NCI-H510A treated with DMSO at 0.1 percent for 48 hours (cell line): ENCODE measurements around the gene CCT6B.
"Not testable (repeated sequence)": the region's sequence is repeated elsewhere in the genome, so short reads cannot be mapped to it uniquely, and the experiment has no call there.

Source experiments
- DNase-seq: peaks from one replicate; lab custom pipeline; 2025; lab: John Stamatoyannopoulos, UW

CCT6B gene

DNA sequence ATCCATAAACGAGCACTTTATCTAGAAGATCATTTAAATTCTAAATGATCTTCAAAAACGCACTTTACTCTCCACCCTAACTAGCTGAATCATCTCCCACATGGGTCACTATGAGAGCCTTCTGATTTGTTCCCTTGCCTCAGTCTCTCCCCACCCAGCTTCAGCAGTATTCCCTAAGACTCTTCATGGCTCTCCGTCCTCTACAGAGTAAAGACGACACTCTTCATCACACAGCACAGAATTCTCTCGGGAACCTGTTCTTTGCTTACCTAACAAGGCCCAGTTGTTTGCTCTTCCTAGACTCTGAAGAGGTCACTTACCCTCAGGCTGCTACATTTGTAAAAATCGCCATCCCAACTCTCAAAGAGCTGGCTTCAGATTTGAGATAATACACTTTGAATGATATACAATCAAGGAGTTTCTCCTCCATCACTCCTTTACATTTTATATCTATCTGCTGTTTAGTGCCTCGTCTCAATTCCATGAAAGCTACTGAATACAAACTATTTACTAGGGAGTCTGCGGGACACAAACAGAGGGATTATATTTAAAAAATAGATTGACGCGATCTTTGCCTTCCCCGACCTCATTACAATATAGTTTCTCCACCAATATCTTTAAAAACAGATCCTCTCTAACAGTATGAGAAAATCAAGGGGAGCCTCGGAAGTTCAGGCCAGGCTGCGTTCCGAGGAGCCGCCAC lies 18.5 kb upstream of the CCT6B start:
- DNase-seq: peak; percentile 22

DNA sequence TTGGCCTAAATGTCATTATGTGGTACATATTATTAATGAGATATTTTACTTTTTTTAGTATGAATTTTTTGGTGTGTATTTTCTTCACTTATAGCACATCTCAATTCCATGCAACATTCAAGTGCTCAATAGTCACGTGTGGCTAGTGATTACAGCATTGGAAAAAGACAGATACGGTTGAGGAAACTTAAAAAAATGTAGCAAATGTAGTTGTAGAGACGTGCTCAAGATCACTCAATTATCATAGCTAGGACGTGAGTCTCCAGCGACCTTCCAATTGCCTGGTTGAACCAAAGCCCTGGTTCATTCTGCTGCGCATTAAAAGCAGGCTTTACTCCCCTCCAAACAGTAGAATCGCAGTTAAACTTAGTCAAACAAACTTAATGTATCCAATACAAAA lies 17.9 kb upstream of the CCT6B start:
- no peak for DNase-seq

DNA sequence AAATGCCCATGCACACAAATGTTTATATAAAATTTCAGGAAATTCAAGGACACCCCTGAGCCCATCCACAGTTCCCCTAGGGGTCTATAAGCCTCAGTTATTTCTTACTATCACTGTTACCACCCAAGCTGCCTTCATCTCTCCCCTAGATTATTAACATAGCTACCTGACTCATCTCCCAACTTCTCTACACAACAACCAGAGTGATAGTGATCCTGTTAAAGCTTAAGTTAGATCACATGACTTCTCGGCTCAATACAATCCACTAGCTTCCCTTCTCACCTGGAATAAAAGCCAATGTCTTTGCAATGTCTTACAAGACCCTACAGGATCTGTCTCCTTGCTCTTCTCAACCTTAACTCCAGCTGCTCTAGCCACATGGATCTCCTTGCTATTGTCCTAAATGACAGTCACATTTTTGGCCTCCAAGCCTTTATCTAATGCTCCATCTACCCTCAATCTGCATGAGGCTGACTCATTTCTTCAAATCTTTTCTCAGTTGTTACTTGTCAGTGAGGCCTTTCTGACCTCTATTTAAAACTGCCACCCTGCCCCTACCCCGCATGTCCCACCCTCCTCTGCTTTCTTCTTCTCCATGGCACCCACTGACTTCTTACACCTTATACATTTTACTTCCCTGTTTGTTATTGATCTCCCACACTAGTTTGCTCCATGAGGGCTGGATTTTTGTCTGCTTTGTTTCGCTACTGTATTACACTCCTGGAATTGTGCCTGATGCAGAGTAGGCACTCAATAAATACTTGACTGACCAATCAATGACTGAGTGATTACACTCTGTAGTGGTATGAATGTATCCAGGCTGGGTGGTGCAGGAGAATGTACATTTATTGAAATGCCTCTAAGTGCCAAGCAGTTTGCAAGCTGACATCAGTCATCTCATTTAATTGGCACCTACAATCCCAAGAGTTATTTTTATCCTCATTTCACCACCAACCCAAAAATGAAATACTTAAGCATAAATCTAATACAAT lies 13.8 kb upstream of the CCT6B start:
- DNase-seq: no peak

DNA sequence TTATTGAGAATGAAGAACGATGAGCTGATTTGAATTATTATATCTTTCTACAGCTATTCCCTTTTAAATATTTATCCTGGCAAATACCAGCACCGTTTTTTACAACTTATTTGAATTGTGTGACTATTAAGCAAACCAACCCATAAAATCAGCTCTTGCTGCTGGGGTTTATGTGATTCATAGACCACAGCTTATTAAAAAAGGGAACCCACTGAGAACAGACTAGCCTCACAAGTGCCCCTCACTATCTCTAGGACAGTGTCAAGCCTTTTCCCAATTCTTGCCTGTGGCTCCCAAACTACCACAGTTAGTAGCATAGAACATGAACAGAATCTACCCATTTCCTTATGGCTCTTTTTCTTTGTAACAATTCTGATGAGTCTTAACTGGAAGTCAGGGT lies 12.9 kb upstream of the CCT6B start:
- DNase-seq: no peak

DNA sequence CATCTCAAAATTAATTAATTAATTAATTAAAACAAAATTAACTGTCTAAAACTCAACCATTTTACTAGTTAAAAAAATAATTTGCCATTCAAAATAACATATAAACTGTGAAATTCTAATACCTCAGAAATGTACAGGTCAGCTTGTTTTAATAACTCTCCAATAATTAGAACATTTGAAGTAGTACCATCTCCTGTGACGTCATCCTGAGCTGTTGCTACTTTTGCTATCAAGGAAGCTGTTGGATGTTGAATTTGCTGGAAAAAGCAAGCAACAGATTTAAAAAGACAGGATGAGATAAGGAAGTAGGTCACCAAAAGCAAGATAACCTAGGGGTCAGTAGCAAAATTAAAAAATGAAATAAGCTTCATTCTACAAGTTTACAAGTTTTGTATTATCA lies 2.8 kb downstream of the CCT6B start:
- DNase-seq: no peak

DNA sequence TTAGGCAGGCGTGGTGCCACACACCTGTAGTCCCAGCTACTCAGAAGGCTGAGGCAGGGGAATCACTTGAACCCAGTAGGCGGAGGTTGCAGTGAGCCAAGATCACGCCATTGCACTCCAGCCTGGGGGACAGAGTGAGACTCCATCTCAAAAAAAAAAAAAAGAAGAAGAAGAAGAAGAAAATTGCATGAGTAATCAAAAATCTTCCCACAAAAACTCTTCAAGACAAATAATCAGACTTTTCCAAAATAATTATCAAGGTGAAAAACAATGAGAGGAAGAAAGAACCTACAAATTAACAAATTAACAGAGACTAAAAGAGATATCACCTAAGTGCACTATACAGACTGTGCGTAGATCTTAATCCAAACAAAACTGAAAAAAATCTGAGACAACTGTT lies 10.5 kb downstream of the CCT6B start:
- DNase-seq: not testable (repeated sequence)

DNA sequence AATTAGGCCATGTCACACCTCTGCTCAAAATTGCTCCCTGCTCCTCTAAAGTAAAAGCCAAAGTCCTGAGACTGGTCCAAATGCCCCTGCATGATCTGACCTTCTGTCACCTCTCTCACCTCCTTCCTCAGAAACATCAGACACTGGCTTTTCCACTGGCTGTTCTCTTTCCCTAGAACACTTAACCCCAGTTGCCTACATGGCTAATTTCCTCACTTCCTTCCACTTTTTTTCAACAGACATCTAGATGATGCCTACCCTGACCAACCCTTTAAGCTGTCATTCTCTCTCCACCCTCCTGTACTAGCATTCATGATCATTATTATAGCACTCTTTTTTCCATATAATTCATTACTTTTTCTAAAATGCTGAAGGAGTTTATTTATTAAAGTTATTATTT lies 31.0 kb downstream of the CCT6B start:
- DNase-seq: no peak

DNA sequence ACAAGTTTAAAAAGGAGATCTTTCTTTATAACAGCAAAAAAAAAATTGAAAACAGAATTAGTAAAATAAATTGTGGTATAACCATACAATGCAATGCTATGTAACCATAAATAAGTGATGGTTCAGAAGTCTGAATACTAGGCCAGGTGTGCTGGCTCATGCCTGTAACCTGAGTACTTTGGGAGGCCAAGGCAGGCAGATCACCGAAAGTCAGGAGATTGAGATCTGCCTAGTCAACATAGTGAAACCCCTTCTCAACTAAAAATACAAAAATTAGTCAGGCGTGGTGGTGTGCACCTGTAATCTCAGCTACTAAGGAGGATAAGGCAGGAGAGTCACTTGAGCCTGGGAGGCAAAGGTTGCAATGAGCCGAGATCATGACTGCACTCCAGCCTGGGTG lies 34.6 kb downstream of the CCT6B start:
- no peak for DNase-seq

DNA sequence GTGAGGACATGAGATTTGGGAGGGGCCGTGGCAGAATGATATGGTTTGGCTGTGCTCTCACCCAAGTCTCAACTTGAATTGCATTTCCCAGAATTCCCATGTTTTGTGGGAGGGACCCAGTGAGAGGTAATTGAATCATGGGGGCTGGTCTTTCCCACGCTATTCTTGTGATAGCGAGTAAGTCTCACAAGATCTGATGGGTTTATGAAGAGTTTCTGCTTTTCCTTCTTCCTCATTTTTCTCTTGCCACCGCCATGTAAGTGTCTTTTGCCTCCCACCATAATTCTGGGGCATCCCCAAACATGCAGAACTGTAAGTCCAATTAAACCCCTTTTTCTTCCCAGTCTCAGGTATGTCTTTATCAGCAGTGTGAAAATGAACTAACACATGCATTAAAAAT lies 40.6 kb downstream of the CCT6B start:
- DNase-seq: no peak

DNA sequence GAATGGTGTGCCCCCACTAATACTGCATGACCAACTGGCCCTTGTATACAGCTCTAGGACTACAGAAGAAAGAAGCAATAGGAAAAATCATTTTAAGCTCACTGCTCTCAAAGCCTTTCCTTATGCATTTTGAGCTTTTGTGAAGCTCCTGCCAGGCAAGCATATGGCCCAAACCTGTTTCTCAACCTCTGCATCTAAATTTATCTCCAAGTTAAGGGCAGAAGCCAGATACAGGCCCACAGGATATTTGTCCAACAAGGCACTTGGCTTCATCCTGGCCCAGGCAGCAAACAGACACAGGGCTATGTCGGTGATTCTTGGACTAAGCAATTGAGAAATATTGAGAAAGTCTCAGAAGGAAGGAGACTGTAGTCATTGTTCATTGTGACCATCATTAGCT lies 43.9 kb downstream of the CCT6B start:
- DNase-seq: no peak

DNA sequence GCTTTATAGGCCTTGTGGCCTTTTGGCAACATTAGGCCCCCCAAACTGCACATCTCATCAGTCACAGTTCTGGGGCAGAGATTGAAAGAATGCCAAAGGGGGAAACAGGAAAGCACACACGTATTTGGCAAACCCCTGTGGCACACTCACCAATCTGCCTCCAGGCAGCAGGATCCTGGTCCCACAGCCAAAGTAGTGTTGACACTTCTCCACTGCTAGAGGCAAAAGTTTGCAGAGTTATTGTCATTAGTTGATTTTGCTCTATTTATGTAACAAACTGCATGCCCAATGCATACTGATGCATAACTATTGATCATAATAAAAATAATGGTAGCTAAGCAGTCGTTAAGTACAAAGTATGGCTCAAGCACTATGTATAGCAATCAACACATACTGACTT lies 45.1 kb downstream of the CCT6B start:
- no peak for DNase-seq

DNA sequence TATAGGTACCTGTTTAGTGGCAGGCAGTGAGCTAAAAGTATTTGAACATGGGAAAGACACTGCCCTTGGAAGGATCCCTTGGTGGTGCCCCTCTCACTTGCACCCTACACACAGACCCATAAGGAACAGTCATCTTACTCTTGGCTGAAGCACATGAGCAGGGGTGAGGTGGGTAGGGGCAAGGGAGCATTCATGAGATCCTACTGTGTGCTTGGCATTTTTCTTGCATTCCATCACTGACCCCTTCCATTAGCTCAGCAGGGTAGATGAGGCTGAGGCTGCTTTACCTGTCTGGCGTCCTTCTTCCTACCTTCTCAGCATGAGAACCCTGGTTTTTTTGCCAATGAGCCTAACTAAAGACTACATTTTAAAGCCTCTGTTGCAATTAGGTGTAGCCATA lies 48.3 kb downstream of the CCT6B start:
- DNase-seq: no peak

DNA sequence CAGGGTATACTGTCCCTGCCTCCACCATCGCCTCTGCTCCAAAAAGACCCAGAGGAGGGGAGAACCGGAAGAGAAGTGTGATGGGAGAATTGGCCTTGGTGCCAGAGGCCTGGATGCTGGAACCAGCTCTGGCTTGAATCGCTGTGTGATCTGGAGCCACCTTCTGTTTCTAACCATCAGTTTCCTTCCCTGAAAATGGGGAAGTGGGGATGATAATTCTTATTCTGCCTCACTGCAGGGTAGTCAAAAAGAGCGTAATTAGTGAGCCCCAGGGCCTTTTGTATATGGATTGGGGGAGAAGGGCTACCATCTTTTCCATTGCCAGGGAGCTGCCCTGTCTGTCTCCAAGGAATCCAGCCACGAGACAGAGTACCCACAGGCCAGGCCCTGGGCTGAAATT lies 52.2 kb downstream of the CCT6B start:
- no peak for DNase-seq

DNA sequence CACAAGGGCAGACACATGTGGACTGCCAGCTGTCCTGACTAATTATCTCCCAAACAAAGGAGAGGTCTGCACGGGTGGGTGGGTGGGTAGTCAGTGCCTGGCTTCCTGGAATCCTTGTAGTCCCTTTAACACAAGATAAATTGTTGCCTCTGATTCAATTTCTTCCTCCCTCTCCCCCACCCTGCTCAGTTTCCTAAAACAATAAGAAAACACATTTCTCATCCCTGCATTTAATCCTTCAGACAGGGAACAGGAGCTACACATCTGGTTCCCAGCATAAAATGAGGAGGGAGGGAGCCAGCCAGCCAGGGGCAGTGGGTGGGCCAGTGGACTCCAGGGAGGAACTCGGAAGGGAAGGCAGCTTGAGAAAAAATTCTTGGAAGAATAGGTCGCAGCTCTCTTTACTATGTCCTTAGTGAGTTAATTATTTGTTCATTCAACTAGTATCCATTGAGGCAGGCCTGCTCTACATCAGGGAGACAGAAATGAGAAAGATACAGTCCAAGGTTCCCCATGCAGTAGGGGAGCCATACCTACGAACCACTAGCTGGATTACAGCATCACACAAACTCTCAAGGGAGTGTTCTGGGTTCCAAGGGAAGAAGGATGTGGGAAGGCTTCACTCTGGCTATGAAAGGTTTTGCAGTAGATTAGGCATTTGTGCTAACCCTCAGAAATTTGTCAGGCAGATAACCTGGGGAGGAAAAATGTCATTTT lies 58.3 kb downstream of the CCT6B start:
- DNase-seq: no peak

DNA sequence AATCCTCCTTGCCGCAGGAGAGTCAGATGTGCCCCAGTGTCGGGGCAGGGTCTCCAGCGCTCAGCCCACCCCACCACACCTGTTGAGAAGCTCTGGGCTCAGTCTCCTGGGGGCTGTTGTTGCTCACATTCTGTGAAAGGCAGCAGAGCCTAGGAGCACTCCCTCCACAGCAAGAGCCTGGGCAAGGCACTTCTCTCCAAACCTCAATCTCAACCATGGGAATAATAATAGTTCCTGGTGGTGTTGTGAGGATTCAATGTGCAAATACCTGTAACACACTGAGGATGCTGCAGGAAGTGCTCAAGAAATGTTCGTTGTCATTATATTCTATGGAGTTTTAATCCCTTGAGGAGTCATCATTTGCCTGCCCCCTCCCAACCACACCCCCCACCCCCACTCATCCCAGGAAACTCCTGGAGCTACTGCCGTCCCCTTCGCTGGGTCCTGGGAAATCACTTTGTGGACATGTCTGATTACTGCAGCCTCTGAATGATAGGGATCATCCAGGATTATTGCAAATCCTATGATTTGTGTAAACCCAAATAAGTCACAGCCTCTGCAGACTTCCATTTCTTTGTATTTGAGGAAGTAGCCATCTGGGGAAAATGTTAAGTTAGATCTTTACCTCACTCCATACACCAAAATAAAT lies 61.5 kb downstream of the CCT6B start:
- no peak for DNase-seq

DNA sequence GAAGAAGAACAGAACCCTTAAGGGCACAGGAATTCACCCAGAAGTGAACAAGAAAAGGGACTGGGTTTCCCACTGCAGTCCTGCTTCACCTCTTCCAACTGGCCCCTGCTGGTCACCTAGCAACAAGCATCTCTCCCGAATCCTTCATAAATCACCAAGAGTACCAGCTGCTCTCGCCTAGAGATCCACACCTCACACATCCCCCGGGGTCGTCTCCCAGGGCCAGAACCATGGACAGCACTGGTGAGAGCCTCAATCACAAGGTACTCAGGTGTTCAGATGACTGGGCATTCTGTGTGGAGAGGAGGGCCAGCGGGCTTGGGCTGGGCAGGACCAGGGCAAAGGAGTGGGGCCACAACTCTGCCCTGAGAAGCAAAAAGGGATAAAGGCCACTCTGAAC lies 65.9 kb downstream of the CCT6B start:
- no peak for DNase-seq

DNA sequence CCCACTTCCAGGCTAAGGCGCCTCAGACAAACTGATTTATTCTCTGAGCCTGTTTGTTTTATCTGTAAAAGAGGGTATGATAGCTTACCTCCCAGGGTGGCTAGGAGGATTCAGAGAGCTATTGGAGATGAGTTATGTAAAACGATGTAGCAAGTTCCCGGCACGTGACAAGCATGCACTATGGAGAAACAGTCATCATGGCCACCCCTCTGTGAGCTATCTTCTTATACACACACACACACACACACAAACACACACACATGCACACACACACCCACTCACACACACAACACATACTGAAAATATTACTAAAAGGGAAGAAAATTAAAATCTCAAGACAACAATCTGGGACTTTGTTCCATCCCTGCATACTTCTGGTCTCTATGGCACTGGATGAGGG lies 66.3 kb downstream of the CCT6B start:
- DNase-seq: no peak

DNA sequence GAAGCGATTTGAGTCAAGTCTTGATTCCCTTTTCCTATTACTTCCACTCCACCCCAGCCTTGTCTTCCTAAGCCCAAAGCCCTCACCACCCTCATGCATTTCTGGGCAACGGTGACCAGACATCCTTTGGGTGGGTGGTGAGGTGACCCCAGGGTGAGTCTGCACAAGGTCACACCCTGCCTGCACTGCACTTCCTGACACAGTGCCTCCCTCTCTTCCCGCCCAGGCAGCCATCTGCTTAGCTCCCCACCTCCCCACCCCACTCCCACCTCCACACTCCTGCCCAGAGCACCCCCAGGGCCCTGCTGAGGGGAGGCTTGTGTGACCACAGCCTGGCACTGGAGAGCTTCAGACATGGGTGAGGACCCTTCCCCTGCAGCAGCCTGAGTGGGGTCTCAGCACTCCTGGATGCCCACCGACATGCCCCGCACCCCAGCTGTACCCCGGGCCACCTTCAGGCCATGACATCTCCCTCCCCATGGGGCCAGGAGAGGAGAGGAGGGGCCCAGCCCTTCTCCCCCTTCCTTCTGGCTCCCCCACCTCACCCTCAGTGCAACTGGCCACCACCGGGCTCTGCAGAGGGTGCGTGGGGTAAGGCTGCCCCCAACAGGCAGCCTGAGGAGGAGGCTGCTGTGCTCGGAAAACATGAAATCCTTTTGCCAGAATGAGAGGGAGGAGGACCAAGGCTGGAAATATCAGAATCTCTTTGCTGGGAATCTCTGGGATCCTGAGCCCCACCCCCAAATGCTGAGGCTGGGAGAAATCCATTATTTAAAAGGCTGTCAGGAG lies 68.6 kb downstream of the CCT6B start:
- DNase-seq: no peak

DNA sequence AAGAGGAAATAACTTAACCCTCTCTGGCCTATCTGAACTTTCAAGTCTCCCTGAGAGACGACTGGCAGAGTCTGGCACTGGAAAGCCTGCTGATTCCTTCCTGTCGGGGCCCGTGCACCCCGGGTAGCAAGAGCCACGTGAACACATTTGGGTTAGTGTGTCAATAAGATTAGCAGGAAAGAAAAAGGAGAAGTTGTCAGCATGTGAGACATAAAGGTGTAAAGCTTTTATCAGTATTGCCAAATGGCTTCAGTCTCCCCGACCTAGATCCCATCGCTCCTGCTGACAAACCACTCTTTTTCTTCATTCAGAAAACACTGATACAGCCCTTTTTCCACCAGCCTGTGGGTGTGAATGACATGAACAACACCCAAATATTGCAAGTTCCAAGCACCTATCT lies 74.4 kb downstream of the CCT6B start:
- DNase-seq: no peak

DNA sequence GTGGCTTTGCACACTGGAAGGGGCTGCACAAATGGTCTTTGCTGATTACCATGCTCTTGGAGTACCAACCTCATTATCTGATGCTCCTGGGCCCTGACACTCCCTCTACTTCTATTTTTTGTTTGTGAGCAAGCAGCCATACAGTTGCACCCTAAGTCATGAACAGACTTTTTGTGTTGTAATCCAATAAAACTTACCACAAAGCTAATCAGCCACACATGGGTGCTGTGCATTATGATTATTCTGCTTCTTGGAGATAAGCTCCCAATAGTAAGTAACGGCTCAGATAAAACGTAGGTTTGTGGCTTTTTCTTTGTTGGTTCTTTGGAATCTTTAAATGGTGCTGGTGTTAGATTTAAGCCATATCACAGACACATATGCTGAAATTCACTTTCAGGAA lies 76.2 kb downstream of the CCT6B start:
- no peak for DNase-seq

DNA sequence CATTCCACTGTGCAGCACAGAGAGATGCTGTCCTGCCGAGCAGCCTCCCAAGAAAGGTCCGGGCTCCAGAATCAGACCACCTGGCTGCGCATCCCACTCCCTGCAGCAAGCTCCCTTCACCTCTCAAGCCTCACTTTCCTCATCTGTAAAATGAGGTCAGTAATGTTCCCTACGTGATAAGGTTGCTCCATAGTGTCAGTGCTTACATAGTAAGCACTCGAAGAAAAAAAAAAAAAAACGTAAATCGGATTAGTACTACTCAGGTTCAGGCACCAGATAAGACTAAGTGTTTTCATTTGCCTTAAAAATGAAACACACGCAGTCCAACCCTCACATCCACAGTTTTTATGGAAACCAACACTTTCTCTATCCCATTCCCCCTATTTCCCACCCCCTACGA lies 76.7 kb downstream of the CCT6B start:
- DNase-seq: no peak
